Activated CD4-positive, alpha-beta memory T cell treated with anti-CD3 and anti-CD28 coated beads for 36 hours (primary cell): ENCODE data around the gene NOS3. TPM values are rescaled to one million over a fixed set of nuclear protein-coding genes. Genes with fewer than 3 reads are reported as not detected.

Experiments used
- CTCF ChIA-PET: fragments of 350-600 bp; sonication (Branson Sonifier 250); formaldehyde crosslinking; loops from one replicate; lab custom pipeline; 2021; ENCODE audit warnings: antibody characterized with exemption, inconsistent platforms; lab: Charles Lee
- POLR2A ChIA-PET: fragments of 350-600 bp; sonication (Branson Sonifier 250); formaldehyde crosslinking; loops from one replicate; lab custom pipeline; 2021; ENCODE audit warnings: antibody characterized with exemption; lab: Charles Lee
- DNase-seq: peaks from one replicate; pipeline ENCODE4 v3.0.0-alpha.2; 2020
- H3K27ac Mint-ChIP-seq: one replicate; pipeline ENCODE4 v1.8.0; 2021; ENCODE audit warnings: mixed read lengths
- H3K27me3 Mint-ChIP-seq: one replicate; pipeline ENCODE4 v1.8.0; 2021; ENCODE audit warnings: mixed read lengths
- H3K36me3 Mint-ChIP-seq: one replicate; pipeline ENCODE4 v1.8.0; 2021; ENCODE audit warnings: mixed read lengths
- H3K4me1 Mint-ChIP-seq: one replicate; pipeline ENCODE4 v1.8.0; 2021; ENCODE audit warnings: low read depth, mixed read lengths
- H3K4me3 Mint-ChIP-seq: one replicate; pipeline ENCODE4 v1.8.0; 2021; ENCODE audit warnings: mild to moderate bottlenecking, mixed read lengths
- H3K9me3 Mint-ChIP-seq: one replicate; pipeline ENCODE4 v1.8.0; 2021; ENCODE audit warnings: mixed read lengths
- intact Hi-C: fragments of 100-400 bp; cut with micrococcal nuclease; formaldehyde crosslinking; loops from one replicate; pipeline ENCODE4 v1.15.1; 2023
- total RNA-seq, 2 experiments: library from RNA; stranded (reverse); gene quantifications; one replicate each; pipeline ENCODE4 v1.2.3, GENCODE V29; 2021

NOS3 gene
- total RNA-seq, 2 experiments from 2014 or later = 10.4 to 13.2 TPM

GRCh38 chr7:150961510-150962289, 29.1 kb upstream of the NOS3 start:
- CTCF ChIA-PET = interaction anchor here (0.6 to 10.7 kb wide), 13 partner anchors 18 to 172 kb away, joined by 3 to 108 read pairs (median 15); partner anchors contain the start of gene NOS3
- H3K4me1 Mint-ChIP-seq = peaks cover 6% of the 10 kb centered on the region
- DNase-seq = no peak
- no peak overlapping the region for H3K4me3 Mint-ChIP-seq
- H3K9me3 Mint-ChIP-seq = no peaks in the 10 kb centered on the region
- intact Hi-C loops = loop anchor here (2.0 to 5.0 kb wide), 2 partner anchors 57 to 151 kb away; no protein-coding TSS in a partner anchor
- H3K36me3 Mint-ChIP-seq = no peaks in the 10 kb centered on the region
- H3K27me3 Mint-ChIP-seq = peaks cover 27% of the 10 kb centered on the region
- no peak overlapping the region for H3K27ac Mint-ChIP-seq
- POLR2A ChIA-PET = interaction anchor here (0.6 to 0.9 kb wide), 3 partner anchors 17 to 619 kb away, joined by 3 read pairs; no protein-coding TSS in a partner anchor

GRCh38 chr7:150962290-150962552, 28.6 kb upstream of the NOS3 start:
- POLR2A ChIA-PET = interaction anchor here (0.6 to 0.9 kb wide), 2 partner anchors 17 to 49 kb away, joined by 3 read pairs; no protein-coding TSS in a partner anchor
- peaks cover 23% of the 10 kb centered on the region for H3K27me3 Mint-ChIP-seq
- no peak for DNase-seq
- H3K4me1 Mint-ChIP-seq = peaks cover 6% of the 10 kb centered on the region
- CTCF ChIA-PET = interaction anchor here (0.6 to 10.7 kb wide), 22 partner anchors 15 to 173 kb away, joined by 3 to 108 read pairs (median 5); partner anchors contain the start of gene NOS3
- no peaks in the 10 kb centered on the region for H3K9me3 Mint-ChIP-seq
- H3K36me3 Mint-ChIP-seq = no peaks in the 10 kb centered on the region
- H3K4me3 Mint-ChIP-seq = no peak overlapping the region
- no peak overlapping the region for H3K27ac Mint-ChIP-seq
- intact Hi-C loops = loop anchor here (2.0 to 5.0 kb wide), 2 partner anchors 57 to 150 kb away; no protein-coding TSS in a partner anchor

GRCh38 chr7:150962553-150963399, 28.0 kb upstream of the NOS3 start:
- intact Hi-C loops = loop anchor here (1.0 to 5.0 kb wide), 3 partner anchors 24 to 150 kb away; no protein-coding TSS in a partner anchor
- peaks cover 20% of the 10 kb centered on the region for H3K27me3 Mint-ChIP-seq
- peaks cover 6% of the 10 kb centered on the region for H3K4me1 Mint-ChIP-seq
- no peaks in the 10 kb centered on the region for H3K36me3 Mint-ChIP-seq
- no peak overlapping the region for H3K4me3 Mint-ChIP-seq
- no peak overlapping the region for H3K27ac Mint-ChIP-seq
- H3K9me3 Mint-ChIP-seq = no peaks in the 10 kb centered on the region
- DNase-seq = peak; percentile 66
- CTCF ChIA-PET = interaction anchor here (0.6 to 10.7 kb wide), 35 partner anchors 10 to 214 kb away, joined by 3 to 108 read pairs (median 4); partner anchors contain the start of gene NOS3
- POLR2A ChIA-PET = interaction anchor here (0.6 kb wide), 1 partner anchor 16 kb away, joined by 3 read pairs; no protein-coding TSS in a partner anchor

- intact Hi-C loops = loop anchor here (1.0 to 5.0 kb wide), 3 partner anchors 22 to 148 kb away; no protein-coding TSS in a partner anchor
- H3K36me3 Mint-ChIP-seq = no peaks in the 10 kb centered on the region
- no peak overlapping the region for H3K4me3 Mint-ChIP-seq
- H3K27me3 Mint-ChIP-seq = peaks cover 14% of the 10 kb centered on the region
- no peaks in the 10 kb centered on the region for H3K9me3 Mint-ChIP-seq
- no peak overlapping the region for H3K27ac Mint-ChIP-seq
- DNase-seq = no peak
- peaks cover 5% of the 10 kb centered on the region for H3K4me1 Mint-ChIP-seq
- ChIA-PET POLR2A (no interaction called here), CTCF (interaction anchor here (0.7 to 10.7 kb wide), 12 partner anchors 10 to 147 kb away, joined by 3 to 108 read pairs (median 12); partner anchors contain the start of gene NOS3)
These were observed 26.9 kb upstream of the NOS3 start for GRCh38 chr7:150963707-150964559.

GRCh38 chr7:150964593-150965111, 26.2 kb upstream of the NOS3 start:
- no peak overlapping the region for H3K27ac Mint-ChIP-seq
- H3K27me3 Mint-ChIP-seq = peaks cover 9% of the 10 kb centered on the region
- no peaks in the 10 kb centered on the region for H3K36me3 Mint-ChIP-seq
- ChIA-PET POLR2A (no interaction called here), CTCF (interaction anchor here (1.2 to 10.7 kb wide), 3 partner anchors 20 to 46 kb away, joined by 3 to 108 read pairs (median 4); no protein-coding TSS in a partner anchor)
- H3K9me3 Mint-ChIP-seq = no peaks in the 10 kb centered on the region
- intact Hi-C loops = loop anchor here (5.0 kb wide), 1 partner anchor 148 kb away; no protein-coding TSS in a partner anchor
- peaks cover 5% of the 10 kb centered on the region for H3K4me1 Mint-ChIP-seq
- H3K4me3 Mint-ChIP-seq = no peak overlapping the region
- DNase-seq = no peak

- intact Hi-C loops = no loop called here
- Mint-ChIP-seq H3K4me1 (peaks cover 2% of the 10 kb centered on the region), H3K36me3 (no peaks in the 10 kb centered on the region), H3K9me3 (no peaks in the 10 kb centered on the region), H3K27ac (no peak overlapping the region), H3K27me3 (peaks cover 5% of the 10 kb centered on the region), H3K4me3 (no peak overlapping the region)
- DNase-seq = no peak
- CTCF ChIA-PET = interaction anchor here (1.2 to 10.7 kb wide), 4 partner anchors 10 to 45 kb away, joined by 3 to 108 read pairs (median 4); no protein-coding TSS in a partner anchor
- POLR2A ChIA-PET = no interaction called here
These were observed 25.5 kb upstream of the NOS3 start for GRCh38 chr7:150965273-150965830.

GRCh38 chr7:150966002-150966401, 24.8 kb upstream of the NOS3 start:
- Mint-ChIP-seq H3K27me3 (peaks cover under 1% of the 10 kb centered on the region), H3K4me3 (no peak overlapping the region), H3K27ac (no peak overlapping the region), H3K36me3 (no peaks in the 10 kb centered on the region), H3K4me1 (peaks cover 2% of the 10 kb centered on the region), H3K9me3 (no peaks in the 10 kb centered on the region)
- intact Hi-C loops = no loop called here
- ChIA-PET CTCF (interaction anchor here (1.2 to 10.7 kb wide), 4 partner anchors 9 to 45 kb away, joined by 3 to 108 read pairs (median 4); no protein-coding TSS in a partner anchor), POLR2A (no interaction called here)
- DNase-seq = no peak

- Mint-ChIP-seq H3K9me3 (no peaks in the 10 kb centered on the region), H3K27ac (no peak overlapping the region), H3K4me3 (no peak overlapping the region), H3K36me3 (no peaks in the 10 kb centered on the region), H3K4me1 (peaks cover 2% of the 10 kb centered on the region), H3K27me3 (no peaks in the 10 kb centered on the region)
- intact Hi-C loops = no loop called here
- DNase-seq = no peak
- ChIA-PET POLR2A (no interaction called here), CTCF (interaction anchor here (1.3 to 10.7 kb wide), 2 partner anchors 18 to 157 kb away, joined by 4 to 108 read pairs; no protein-coding TSS in a partner anchor)
These were observed 23.5 kb upstream of the NOS3 start for GRCh38 chr7:150967349-150967748.

GRCh38 chr7:150968056-150968733, 22.6 kb upstream of the NOS3 start:
- H3K4me3 Mint-ChIP-seq = no peak overlapping the region
- intact Hi-C loops = no loop called here
- no peak for DNase-seq
- H3K36me3 Mint-ChIP-seq = no peaks in the 10 kb centered on the region
- no peaks in the 10 kb centered on the region for H3K9me3 Mint-ChIP-seq
- POLR2A ChIA-PET = no interaction called here
- peaks cover 2% of the 10 kb centered on the region for H3K4me1 Mint-ChIP-seq
- H3K27me3 Mint-ChIP-seq = no peaks in the 10 kb centered on the region
- CTCF ChIA-PET = interaction anchor here (1.3 to 10.7 kb wide), 3 partner anchors 17 to 156 kb away, joined by 4 to 108 read pairs (median 6); no protein-coding TSS in a partner anchor
- H3K27ac Mint-ChIP-seq = no peak overlapping the region

GRCh38 chr7:150968734-150969372, 22.0 kb upstream of the NOS3 start:
- Mint-ChIP-seq H3K27ac (no peak overlapping the region), H3K4me3 (no peak overlapping the region), H3K27me3 (no peaks in the 10 kb centered on the region)

More at GRCh38 chr7:150968734-150969372, 22.0 kb upstream of the NOS3 start:
- Mint-ChIP-seq H3K9me3 (no peaks in the 10 kb centered on the region), H3K4me1 (peaks cover 2% of the 10 kb centered on the region), H3K36me3 (no peaks in the 10 kb centered on the region)
- ChIA-PET CTCF (interaction anchor here (1.7 to 10.7 kb wide), 2 partner anchors 16 to 50 kb away, joined by 6 to 108 read pairs; no protein-coding TSS in a partner anchor), POLR2A (no interaction called here)
- intact Hi-C loops = no loop called here
- DNase-seq = no peak
